ENCODE results near the gene MLEC. TPM values are rescaled to one million over a fixed set of nuclear protein-coding genes. Genes with fewer than 3 reads are reported as not detected.

Gene MLEC
- total and polyA plus RNA-seq, 2 of the 13 experiments (the other 11 are each of a cell fraction or from before 2014, with no cell fraction given), result 49.8 to 156 TPM

DNA sequence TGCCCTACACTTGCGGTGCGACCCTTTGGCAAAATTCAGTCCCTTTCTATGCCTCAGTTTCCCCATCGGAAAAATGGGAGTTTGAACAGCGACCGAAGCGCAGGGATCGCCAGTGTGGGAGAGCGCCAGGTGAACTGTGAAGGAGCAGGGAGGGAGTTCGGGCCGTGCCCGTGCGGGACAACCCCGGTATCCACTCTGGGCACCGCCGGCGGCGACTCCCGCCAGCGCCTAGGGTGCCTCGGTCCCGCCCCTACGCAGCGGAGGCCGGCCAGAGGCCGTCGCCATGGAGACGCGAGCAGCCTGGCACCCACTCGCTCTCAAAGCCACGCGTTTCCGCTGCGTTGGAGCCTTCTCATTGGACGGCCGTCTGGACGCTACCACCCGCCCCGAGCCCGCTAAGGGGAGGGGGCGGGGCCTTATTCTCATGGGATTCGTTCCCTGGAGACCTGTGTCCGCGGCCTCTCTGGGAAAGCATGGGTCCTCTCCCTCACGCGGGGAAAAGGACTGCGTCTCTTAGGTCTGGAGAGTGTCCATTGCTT is 729 bp upstream of the MLEC start (continued):
- TF ChIP-seq, protein P1, sequence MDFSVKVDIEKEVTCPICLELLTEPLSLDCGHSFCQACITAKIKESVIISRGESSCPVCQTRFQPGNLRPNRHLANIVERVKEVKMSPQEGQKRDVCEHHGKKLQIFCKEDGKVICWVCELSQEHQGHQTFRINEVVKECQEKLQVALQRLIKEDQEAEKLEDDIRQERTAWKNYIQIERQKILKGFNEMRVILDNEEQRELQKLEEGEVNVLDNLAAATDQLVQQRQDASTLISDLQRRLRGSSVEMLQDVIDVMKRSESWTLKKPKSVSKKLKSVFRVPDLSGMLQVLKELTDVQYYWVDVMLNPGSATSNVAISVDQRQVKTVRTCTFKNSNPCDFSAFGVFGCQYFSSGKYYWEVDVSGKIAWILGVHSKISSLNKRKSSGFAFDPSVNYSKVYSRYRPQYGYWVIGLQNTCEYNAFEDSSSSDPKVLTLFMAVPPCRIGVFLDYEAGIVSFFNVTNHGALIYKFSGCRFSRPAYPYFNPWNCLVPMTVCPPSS (IDR thresholded peaks at IDR 0.05), result no peak
- TF ChIP-seq SRF (IDR thresholded peaks at IDR 0.05; ENCODE audit: low read depth, low read length), result peak; percentile 73; the same call in 1 of the 2 replicates
- TF ChIP-seq, protein P2, sequence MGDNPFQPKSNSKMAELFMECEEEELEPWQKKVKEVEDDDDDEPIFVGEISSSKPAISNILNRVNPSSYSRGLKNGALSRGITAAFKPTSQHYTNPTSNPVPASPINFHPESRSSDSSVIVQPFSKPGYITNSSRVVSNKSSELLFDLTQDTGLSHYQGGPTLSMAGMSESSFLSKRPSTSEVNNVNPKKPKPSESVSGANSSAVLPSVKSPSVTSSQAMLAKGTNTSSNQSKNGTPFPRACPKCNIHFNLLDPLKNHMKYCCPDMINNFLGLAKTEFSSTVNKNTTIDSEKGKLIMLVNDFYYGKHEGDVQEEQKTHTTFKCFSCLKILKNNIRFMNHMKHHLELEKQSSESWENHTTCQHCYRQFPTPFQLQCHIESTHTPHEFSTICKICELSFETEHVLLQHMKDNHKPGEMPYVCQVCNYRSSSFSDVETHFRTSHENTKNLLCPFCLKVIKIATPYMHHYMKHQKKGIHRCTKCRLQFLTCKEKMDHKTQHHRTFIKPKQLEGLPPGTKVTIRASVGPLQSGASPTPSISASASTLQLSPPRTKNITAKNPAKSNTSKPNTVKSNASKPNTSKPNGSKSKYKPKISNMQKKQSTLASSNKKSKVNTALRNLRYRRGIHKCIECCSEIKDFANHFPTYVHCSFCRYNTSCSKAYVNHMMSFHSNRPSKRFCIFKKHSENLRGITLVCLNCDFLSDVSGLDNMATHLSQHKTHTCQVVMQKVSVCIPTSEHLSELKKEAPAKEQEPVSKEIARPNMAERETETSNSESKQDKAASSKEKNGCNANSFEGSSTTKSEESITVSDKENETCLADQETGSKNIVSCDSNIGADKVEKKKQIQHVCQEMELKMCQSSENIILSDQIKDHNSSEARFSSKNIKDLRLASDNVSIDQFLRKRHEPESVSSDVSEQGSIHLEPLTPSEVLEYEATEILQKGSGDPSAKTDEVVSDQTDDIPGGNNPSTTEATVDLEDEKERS (CRISPR knock-in tag; IDR thresholded peaks at IDR 0.05), result no peak
- TF ChIP-seq ZKSCAN8 (CRISPR knock-in tag; IDR thresholded peaks at IDR 0.05; ENCODE audit: borderline replicate concordance), result no peak; the same call in 1 of the 2 replicates
- TF ChIP-seq ELF3 (CRISPR knock-in tag; IDR thresholded peaks at IDR 0.05), result no peak
- TF ChIP-seq, protein P3, sequence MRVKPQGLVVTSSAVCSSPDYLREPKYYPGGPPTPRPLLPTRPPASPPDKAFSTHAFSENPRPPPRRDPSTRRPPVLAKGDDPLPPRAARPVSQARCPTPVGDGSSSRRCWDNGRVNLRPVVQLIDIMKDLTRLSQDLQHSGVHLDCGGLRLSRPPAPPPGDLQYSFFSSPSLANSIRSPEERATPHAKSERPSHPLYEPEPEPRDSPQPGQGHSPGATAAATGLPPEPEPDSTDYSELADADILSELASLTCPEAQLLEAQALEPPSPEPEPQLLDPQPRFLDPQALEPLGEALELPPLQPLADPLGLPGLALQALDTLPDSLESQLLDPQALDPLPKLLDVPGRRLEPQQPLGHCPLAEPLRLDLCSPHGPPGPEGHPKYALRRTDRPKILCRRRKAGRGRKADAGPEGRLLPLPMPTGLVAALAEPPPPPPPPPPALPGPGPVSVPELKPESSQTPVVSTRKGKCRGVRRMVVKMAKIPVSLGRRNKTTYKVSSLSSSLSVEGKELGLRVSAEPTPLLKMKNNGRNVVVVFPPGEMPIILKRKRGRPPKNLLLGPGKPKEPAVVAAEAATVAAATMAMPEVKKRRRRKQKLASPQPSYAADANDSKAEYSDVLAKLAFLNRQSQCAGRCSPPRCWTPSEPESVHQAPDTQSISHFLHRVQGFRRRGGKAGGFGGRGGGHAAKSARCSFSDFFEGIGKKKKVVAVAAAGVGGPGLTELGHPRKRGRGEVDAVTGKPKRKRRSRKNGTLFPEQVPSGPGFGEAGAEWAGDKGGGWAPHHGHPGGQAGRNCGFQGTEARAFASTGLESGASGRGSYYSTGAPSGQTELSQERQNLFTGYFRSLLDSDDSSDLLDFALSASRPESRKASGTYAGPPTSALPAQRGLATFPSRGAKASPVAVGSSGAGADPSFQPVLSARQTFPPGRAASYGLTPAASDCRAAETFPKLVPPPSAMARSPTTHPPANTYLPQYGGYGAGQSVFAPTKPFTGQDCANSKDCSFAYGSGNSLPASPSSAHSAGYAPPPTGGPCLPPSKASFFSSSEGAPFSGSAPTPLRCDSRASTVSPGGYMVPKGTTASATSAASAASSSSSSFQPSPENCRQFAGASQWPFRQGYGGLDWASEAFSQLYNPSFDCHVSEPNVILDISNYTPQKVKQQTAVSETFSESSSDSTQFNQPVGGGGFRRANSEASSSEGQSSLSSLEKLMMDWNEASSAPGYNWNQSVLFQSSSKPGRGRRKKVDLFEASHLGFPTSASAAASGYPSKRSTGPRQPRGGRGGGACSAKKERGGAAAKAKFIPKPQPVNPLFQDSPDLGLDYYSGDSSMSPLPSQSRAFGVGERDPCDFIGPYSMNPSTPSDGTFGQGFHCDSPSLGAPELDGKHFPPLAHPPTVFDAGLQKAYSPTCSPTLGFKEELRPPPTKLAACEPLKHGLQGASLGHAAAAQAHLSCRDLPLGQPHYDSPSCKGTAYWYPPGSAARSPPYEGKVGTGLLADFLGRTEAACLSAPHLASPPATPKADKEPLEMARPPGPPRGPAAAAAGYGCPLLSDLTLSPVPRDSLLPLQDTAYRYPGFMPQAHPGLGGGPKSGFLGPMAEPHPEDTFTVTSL (CRISPR knock-in tag; IDR thresholded peaks at IDR 0.05; ENCODE audit: borderline replicate concordance), result no peak
- TF ChIP-seq ZNF224 (CRISPR knock-in tag; IDR thresholded peaks at IDR 0.05), result no peak
- TF ChIP-seq, protein P4, sequence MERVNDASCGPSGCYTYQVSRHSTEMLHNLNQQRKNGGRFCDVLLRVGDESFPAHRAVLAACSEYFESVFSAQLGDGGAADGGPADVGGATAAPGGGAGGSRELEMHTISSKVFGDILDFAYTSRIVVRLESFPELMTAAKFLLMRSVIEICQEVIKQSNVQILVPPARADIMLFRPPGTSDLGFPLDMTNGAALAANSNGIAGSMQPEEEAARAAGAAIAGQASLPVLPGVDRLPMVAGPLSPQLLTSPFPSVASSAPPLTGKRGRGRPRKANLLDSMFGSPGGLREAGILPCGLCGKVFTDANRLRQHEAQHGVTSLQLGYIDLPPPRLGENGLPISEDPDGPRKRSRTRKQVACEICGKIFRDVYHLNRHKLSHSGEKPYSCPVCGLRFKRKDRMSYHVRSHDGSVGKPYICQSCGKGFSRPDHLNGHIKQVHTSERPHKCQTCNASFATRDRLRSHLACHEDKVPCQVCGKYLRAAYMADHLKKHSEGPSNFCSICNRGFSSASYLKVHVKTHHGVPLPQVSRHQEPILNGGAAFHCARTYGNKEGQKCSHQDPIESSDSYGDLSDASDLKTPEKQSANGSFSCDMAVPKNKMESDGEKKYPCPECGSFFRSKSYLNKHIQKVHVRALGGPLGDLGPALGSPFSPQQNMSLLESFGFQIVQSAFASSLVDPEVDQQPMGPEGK (CRISPR knock-in tag; IDR thresholded peaks at IDR 0.05), result 0 out of 2 replicates have a peak, but pooled peaks have one; percentile 8
- TF ChIP-seq, protein P5, sequence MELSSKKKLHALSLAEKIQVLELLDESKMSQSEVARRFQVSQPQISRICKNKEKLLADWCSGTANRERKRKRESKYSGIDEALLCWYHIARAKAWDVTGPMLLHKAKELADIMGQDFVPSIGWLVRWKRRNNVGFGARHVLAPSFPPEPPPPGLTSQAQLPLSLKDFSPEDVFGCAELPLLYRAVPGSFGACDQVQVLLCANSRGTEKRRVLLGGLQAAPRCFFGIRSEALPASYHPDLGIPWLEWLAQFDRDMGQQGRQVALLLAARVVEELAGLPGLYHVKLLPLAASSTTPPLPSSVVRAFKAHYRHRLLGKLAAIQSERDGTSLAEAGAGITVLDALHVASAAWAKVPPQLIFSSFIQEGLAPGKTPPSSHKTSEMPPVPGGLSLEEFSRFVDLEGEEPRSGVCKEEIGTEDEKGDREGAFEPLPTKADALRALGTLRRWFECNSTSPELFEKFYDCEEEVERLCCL (CRISPR knock-in tag; IDR thresholded peaks at IDR 0.05; ENCODE audit: borderline replicate concordance), result no peak
- no peak for TF ChIP-seq WIZ (CRISPR knock-in tag; IDR thresholded peaks at IDR 0.05)
- no peak for TF ChIP-seq ZNF337 (CRISPR knock-in tag; IDR thresholded peaks at IDR 0.05; ENCODE audit: borderline replicate concordance, low read depth)
- no peak for TF ChIP-seq ARID2 (CRISPR knock-in tag; IDR thresholded peaks at IDR 0.05; ENCODE audit: borderline replicate concordance)
- TF ChIP-seq STAG1 (CRISPR knock-in tag; IDR thresholded peaks at IDR 0.05), result no peak
- TF ChIP-seq ZFYVE20 (CRISPR knock-in tag; IDR thresholded peaks at IDR 0.05; ENCODE audit: borderline replicate concordance, low read depth), result no peak
- no peak for TF ChIP-seq ZNF17 (CRISPR knock-in tag; IDR thresholded peaks at IDR 0.05)
- TF ChIP-seq ZNF598 (CRISPR knock-in tag; IDR thresholded peaks at IDR 0.05; ENCODE audit: borderline replicate concordance), result peak; percentile 4; the same call in 1 of the 2 replicates
